Neural crest cell (in vitro differentiated cells): ENCODE measurements around the gene CHGA. TPM values are rescaled to one million over a fixed set of nuclear protein-coding genes. Genes with fewer than 3 reads are reported as not detected.
A peak's percentile ranks its signal among the peaks of the same experiment; 100 is the strongest.

Experiments
- DNase-seq: peaks from one replicate; pipeline ENCODE4 v3.0.0; 2021; ENCODE audit warnings: low read depth, mixed read lengths, low spot score
- H3K27ac Mint-ChIP-seq: one replicate; pipeline ENCODE4 v1.8.0; 2021; ENCODE audit warnings: mild to moderate bottlenecking, mixed read lengths; ENCODE audit not compliant: unreplicated experiment
- H3K27me3 Mint-ChIP-seq: 2 replicates; pipeline ENCODE4 v1.8.0; 2021; ENCODE audit warnings: low read depth, mild to moderate bottlenecking, mixed read lengths
- H3K36me3 Mint-ChIP-seq: 2 replicates; pipeline ENCODE4 v1.8.0; 2021; ENCODE audit warnings: low read depth, mild to moderate bottlenecking, mixed read lengths
- H3K4me1 Mint-ChIP-seq: 2 replicates; pipeline ENCODE4 v1.8.0; 2021; ENCODE audit warnings: mixed read lengths
- H3K4me3 Mint-ChIP-seq: one replicate; pipeline ENCODE4 v1.8.0; 2021; ENCODE audit warnings: mild to moderate bottlenecking, mixed read lengths
- H3K9me3 Mint-ChIP-seq: 2 replicates; pipeline ENCODE4 v1.8.0; 2021; ENCODE audit warnings: mixed read lengths
- CTCF ChIP-seq: fragments of 200-600 bp; sonication (generic); conservative IDR thresholded peaks from 2 replicates; pipeline ENCODE4 v1.5.0; 2021; ENCODE audit warnings: antibody characterized with exemption, mild to moderate bottlenecking
- long read RNA-seq: library from polyadenylated mRNA; unstranded; transcript quantifications from one replicate; pipeline ENCODE4 v2.0.0, GENCODE V29; 2020
- total RNA-seq: library from RNA; stranded (reverse); gene quantifications from 2 replicates; pipeline ENCODE4 v1.2.1, GENCODE V29; 2021

Gene CHGA, protein sequence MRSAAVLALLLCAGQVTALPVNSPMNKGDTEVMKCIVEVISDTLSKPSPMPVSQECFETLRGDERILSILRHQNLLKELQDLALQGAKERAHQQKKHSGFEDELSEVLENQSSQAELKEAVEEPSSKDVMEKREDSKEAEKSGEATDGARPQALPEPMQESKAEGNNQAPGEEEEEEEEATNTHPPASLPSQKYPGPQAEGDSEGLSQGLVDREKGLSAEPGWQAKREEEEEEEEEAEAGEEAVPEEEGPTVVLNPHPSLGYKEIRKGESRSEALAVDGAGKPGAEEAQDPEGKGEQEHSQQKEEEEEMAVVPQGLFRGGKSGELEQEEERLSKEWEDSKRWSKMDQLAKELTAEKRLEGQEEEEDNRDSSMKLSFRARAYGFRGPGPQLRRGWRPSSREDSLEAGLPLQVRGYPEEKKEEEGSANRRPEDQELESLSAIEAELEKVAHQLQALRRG
- total RNA-seq: 3.0 and 4.3 TPM in 2 replicates
- long read RNA-seq: 0 reads

- TF ChIP-seq CTCF: no peak
- H3K27me3 Mint-ChIP-seq: peaks cover 87% of the 10 kb centered on the region
- H3K27ac Mint-ChIP-seq: no peak within 1 kb of the TSS
- peak within 1 kb of the TSS; percentile 82 for H3K4me3 Mint-ChIP-seq
- no peaks in the 10 kb centered on the region for H3K36me3 Mint-ChIP-seq
- DNase-seq: peak; percentile 83
- no peaks in the 10 kb centered on the region for H3K9me3 Mint-ChIP-seq
- peaks cover 5% of the 10 kb centered on the region for H3K4me1 Mint-ChIP-seq
These were observed at the start of gene CHGA for GRCh38 chr14:92922883-92923743. TSS of gene CHGA (plus strand) at chr14:92923150. CDS start at chr14:92923360, 210 bp downstream.

GRCh38 chr14:92874962-92875661 lies 47.8 kb upstream of the CHGA start:
- Mint-ChIP-seq H3K36me3 (no peaks in the 10 kb centered on the region), H3K27ac (no peak overlapping the region), H3K9me3 (no peaks in the 10 kb centered on the region), H3K4me3 (no peak overlapping the region), H3K4me1 (peaks cover 13% of the 10 kb centered on the region), H3K27me3 (peaks cover 34% of the 10 kb centered on the region)
- no peak for DNase-seq
- no peak for TF ChIP-seq CTCF

DNA sequence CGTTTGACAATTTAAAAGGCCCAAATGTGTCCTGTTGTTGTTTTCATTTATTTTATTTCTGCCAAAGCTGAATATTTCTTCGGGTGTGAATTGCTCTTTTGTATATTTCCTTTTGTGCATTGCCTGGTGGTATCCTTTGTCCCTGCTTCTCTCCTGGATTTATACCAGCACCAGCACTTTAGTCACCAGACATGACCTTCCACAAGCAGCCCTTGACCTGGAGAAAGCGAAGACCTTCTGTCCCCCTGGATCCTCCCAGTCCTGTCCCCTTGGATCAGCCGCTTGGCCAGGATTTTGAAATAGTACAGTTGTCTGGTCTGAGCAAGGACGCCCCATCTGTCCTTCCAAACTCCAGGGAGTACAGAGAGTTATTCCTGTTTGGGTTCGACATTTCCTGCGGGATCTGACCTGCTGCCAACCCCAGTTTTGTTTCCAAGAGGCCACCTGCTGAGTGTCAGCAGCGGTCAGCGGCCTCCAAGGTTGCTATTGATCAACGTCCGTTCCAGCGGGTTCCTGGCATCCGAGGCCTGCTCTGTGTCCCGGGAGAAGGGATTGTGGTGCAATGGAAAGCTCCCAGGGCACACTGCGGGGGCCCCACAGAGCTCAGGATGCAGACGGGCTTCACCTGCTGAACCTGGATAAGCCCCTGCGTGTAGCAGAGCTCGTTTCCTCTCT lies 45.1 kb upstream of the CHGA start:
- Mint-ChIP-seq H3K27ac (no peak overlapping the region), H3K9me3 (no peaks in the 10 kb centered on the region), H3K4me1 (peaks cover 13% of the 10 kb centered on the region), H3K4me3 (no peak overlapping the region), H3K36me3 (no peaks in the 10 kb centered on the region), H3K27me3 (peaks cover 55% of the 10 kb centered on the region)
- no peak for TF ChIP-seq CTCF
- DNase-seq: no peak

DNA sequence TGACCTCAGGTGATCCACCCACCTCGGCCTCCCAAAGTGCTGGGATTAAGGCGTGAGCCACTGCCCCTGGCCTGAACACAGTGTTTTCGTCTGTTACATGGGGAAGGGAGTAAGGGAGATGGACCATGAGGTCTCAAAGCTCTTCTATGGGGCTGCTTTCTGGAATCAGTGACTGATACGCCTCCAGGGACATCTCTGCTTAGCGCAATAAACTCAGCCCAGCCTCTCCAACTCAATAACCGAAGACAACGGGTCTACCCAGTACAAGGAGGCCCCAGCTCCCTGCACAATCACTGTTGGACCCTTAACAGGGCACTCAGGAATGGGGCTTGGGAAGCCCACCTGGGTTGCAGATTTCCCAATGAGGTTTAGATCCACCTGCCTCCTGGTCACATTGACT lies 42.6 kb upstream of the CHGA start:
- Mint-ChIP-seq H3K27ac (no peak overlapping the region), H3K4me3 (no peak overlapping the region), H3K4me1 (peaks cover 9% of the 10 kb centered on the region), H3K36me3 (no peaks in the 10 kb centered on the region), H3K27me3 (peaks cover 63% of the 10 kb centered on the region), H3K9me3 (no peaks in the 10 kb centered on the region)
- no peak for TF ChIP-seq CTCF
- no peak for DNase-seq

DNA sequence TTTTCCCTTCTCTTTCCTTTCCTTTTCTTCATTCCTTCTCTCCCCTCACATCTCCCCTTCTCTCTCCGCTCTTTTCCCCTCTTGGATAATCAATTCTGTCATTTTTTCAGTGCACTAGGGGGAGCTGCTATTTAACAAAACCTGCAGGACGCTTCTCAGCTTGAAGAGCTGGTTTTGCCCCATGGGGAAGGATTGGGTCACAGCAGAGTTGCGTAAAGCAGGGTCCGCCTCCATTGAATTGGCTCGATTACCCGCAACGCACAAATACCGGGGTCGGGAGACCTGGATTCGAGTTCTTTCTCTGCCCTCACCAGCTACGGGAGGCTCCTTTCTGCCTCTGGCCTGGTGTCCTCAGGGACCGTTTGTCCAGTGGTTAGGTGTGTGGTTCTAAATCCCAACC lies 42.1 kb upstream of the CHGA start:
- Mint-ChIP-seq H3K9me3 (no peaks in the 10 kb centered on the region), H3K36me3 (no peaks in the 10 kb centered on the region), H3K27me3 (peaks cover 68% of the 10 kb centered on the region), H3K4me1 (peaks cover 9% of the 10 kb centered on the region), H3K27ac (no peak overlapping the region), H3K4me3 (no peak overlapping the region)
- DNase-seq: no peak
- TF ChIP-seq CTCF: peak; percentile 50
